HepG2 (cell line): ENCODE results near the gene SNX6. TPM values are rescaled to one million over a fixed set of nuclear protein-coding genes. Genes with fewer than 3 reads are reported as not detected.

Experiments used
- ADNP ChIP-seq: sonication (generic); formaldehyde crosslinking; IDR thresholded peaks from 2 replicates; pipeline ENCODE4 v1.4.0; 2020; ENCODE audit warnings: missing genetic modification reagents
- AHR ChIP-seq: IDR thresholded peaks from 2 replicates; pipeline ENCODE4 v1.6.1; 2018; ENCODE audit warnings: missing genetic modification reagents, missing compliant biosample characterization
- GATAD1 ChIP-seq: IDR thresholded peaks from 2 replicates; pipeline ENCODE4 v1.6.1; 2016; ENCODE audit warnings: missing genetic modification reagents, missing compliant biosample characterization
- HIVEP1 ChIP-seq: sonication (generic); formaldehyde crosslinking; IDR thresholded peaks from 2 replicates; pipeline ENCODE4 v1.4.0; 2020; ENCODE audit warnings: mild to moderate bottlenecking, missing genetic modification reagents
- HNF4G ChIP-seq, 2 experiments: sonication (generic) in 1 of 2; formaldehyde crosslinking in 1 of 2; IDR thresholded peaks; 2 replicates each; pipeline versions ENCODE4 v1.4.0 to v1.6.1; 2011 to 2020; ENCODE audit warnings: borderline replicate concordance in 2 of 2, low read depth in 2 of 2, mild to moderate bottlenecking in 2 of 2, low read length in 1 of 2, missing genetic modification reagents in 1 of 2, moderate library complexity in 1 of 2
- MXD3 ChIP-seq: IDR thresholded peaks from 2 replicates; pipeline ENCODE4 v1.6.1; 2016; ENCODE audit warnings: mild to moderate bottlenecking, missing biosample characterization, missing genetic modification reagents
- NBN ChIP-seq: fragments of 450-650 bp; conservative IDR thresholded peaks from 2 replicates; pipeline ENCODE4 v1.6.1; 2017
- SKIL ChIP-seq: sonication (generic); formaldehyde crosslinking; IDR thresholded peaks from 2 replicates; pipeline ENCODE4 v1.8.0; 2022; ENCODE audit warnings: missing genetic modification reagents, mild to moderate bottlenecking, moderate library complexity, borderline replicate concordance
- SOX13 ChIP-seq, 3 experiments: fragments of 450-650 bp in 1 of 3; sonication (generic) in 1 of 3; formaldehyde crosslinking in 1 of 3; IDR thresholded peaks in 2 of 3; conservative IDR thresholded peaks in 1 of 3; 2 replicates each; pipeline versions ENCODE4 v1.5.0 to v1.6.1; 2016 to 2020; ENCODE audit warnings: antibody characterized with exemption in 1 of 3, mild to moderate bottlenecking in 1 of 3, missing compliant biosample characterization in 1 of 3, missing genetic modification reagents in 1 of 3, moderate library complexity in 1 of 3
- TBL1XR1 ChIP-seq: fragments of 150-350 bp; IDR thresholded peaks from 2 replicates; pipeline ENCODE4 v1.6.1; 2014; ENCODE audit warnings: borderline replicate concordance, low read length; ENCODE audit not compliant: partially characterized antibody
- ZFP91 ChIP-seq: sonication (generic); formaldehyde crosslinking; IDR thresholded peaks from 2 replicates; pipeline ENCODE4 v1.9.0; 2022; ENCODE audit warnings: missing genetic modification reagents, mild to moderate bottlenecking, borderline replicate concordance
- ZNF18 ChIP-seq: sonication (generic); formaldehyde crosslinking; IDR thresholded peaks from 2 replicates; pipeline ENCODE4 v1.8.0; 2022; ENCODE audit warnings: mild to moderate bottlenecking, missing genetic modification reagents; ENCODE audit not compliant: insufficient replicate concordance
- ZNF275 ChIP-seq: sonication (generic); formaldehyde crosslinking; IDR thresholded peaks from 2 replicates; pipeline ENCODE4 v1.8.0; 2022; ENCODE audit warnings: missing genetic modification reagents, mild to moderate bottlenecking, inconsistent platforms, borderline replicate concordance
- ZNF296 ChIP-seq: sonication (generic); formaldehyde crosslinking; conservative IDR thresholded peaks from 2 replicates; pipeline ENCODE4 v1.5.0; 2020; ENCODE audit warnings: mild to moderate bottlenecking, missing genetic modification reagents
- ZNF564 ChIP-seq: sonication (generic); formaldehyde crosslinking; IDR thresholded peaks from 2 replicates; pipeline ENCODE4 v1.8.1; 2023; ENCODE audit warnings: mild to moderate bottlenecking, missing genetic modification reagents
- ZNF598 ChIP-seq: sonication (generic); formaldehyde crosslinking; IDR thresholded peaks from 2 replicates; pipeline ENCODE4 v1.5.1; 2020; ENCODE audit warnings: mild to moderate bottlenecking, missing genetic modification reagents, borderline replicate concordance
- ZNF616 ChIP-seq: sonication (generic); formaldehyde crosslinking; IDR thresholded peaks from 2 replicates; pipeline ENCODE4 v1.5.0; 2020; ENCODE audit warnings: low read depth, mild to moderate bottlenecking, missing genetic modification reagents
- ZNF749 ChIP-seq: sonication (generic); formaldehyde crosslinking; IDR thresholded peaks from 2 replicates; pipeline ENCODE4 v1.8.0; 2022; ENCODE audit warnings: mild to moderate bottlenecking, missing genetic modification reagents, moderate library complexity, borderline replicate concordance
- polyA plus RNA-seq, 8 experiments: library from polyadenylated mRNA; depleted of rRNA in 3 of 8; stranded (reverse) in 7 of 8; unstranded in 1 of 8; fragments of >200 nt; fragmentation: Illumina TruSeq in 4 of 8; extraction: Trizol in 4 of 8; gene quantifications; 2 replicates each; pipeline versions ENCODE4 v1.2.1 to v1.2.3, GENCODE V29; 2011 to 2016; ENCODE audit warnings: low read depth in 4 of 8, missing spikeins in 1 of 8, mixed read lengths in 1 of 8; ENCODE audit not compliant: insufficient read depth in 1 of 8
- total RNA-seq, 5 experiments: library from RNA; depleted of rRNA; stranded (reverse); fragments of >200 nt; fragmentation: Illumina TruSeq; extraction: Trizol; gene quantifications; 2 replicates each; pipeline ENCODE4 v1.2.3, GENCODE V29; 2016; ENCODE audit warnings: low read depth in 1 of 5

Gene SNX6
- total and polyA plus RNA-seq, 2 of the 13 experiments (the other 11 are each of a cell fraction or from before 2014, with no cell fraction given): 92.3 to 169 TPM

- TF ChIP-seq ZNF18 (CRISPR knock-in tag) (peak; percentile 95), ZFP91 (CRISPR knock-in tag) (peak; percentile 87; the same call in 1 of the 2 replicates), ZNF564 (peak; percentile 60; the same call in 1 of the 2 replicates), GATAD1 (CRISPR knock-in tag) (peak; percentile 35; the same call in 1 of the 2 replicates), AHR (CRISPR knock-in tag) (peak; percentile 36), MXD3 (CRISPR knock-in tag) (peak; percentile 93), ZNF296 (CRISPR knock-in tag) (peak; percentile 97), NBN (no peak), SOX13 (IDR thresholded peaks at IDR 0.05) (no peak), SOX13 (CRISPR knock-in tag; conservative IDR thresholded peaks at IDR 0.05 in 1 of 2, IDR thresholded peaks at IDR 0.05 in 1 of 2) (peak; percentile 28 to 32; a peak in 1 of 4 replicates), HIVEP1 (CRISPR knock-in tag) (peak; percentile 82; the same call in 1 of the 2 replicates), ZNF616 (CRISPR knock-in tag) (peak; percentile 72), ADNP (CRISPR knock-in tag) (0 out of 2 replicates have a peak, but pooled peaks have one; percentile 10), HNF4G (IDR thresholded peaks at IDR 0.05; ENCODE audit: borderline replicate concordance, low read depth, low read length) (0 out of 2 replicates have a peak, but pooled peaks have one; percentile 2), HNF4G (CRISPR knock-in tag; IDR thresholded peaks at IDR 0.05; ENCODE audit: borderline replicate concordance, low read depth) (no peak; the same call in 1 of the 2 replicates), SKIL (CRISPR knock-in tag) (no peak), TBL1XR1 (no peak), ZNF275 (CRISPR knock-in tag) (peak; percentile 96), ZNF749 (CRISPR knock-in tag) (peak; percentile 40; the same call in 1 of the 2 replicates), ZNF598 (CRISPR knock-in tag) (no peak; the same call in 1 of the 2 replicates)
Measured at GRCh38 chr14:34629657-34630529, at the start of gene SNX6 (continued).
